Thyroid gland (tissue), 4 donors: ENCODE results near the gene SEMA3D. TPM values are rescaled to one million over a fixed set of nuclear protein-coding genes. Genes with fewer than 3 reads are reported as not detected.

Experiments
- DNase-seq, 2 donors: peaks; one replicate each; pipeline ENCODE4 v3.0.0-alpha.2; 2019
- H3K27ac ChIP-seq, 3 donors: fragments of 200-600 bp; sonication (generic); 1 replicate in 2 of 3; 2 replicates in 1 of 3; pipeline ENCODE4 v1.5.1; 2016 to 2019; ENCODE audit warnings: mild to moderate bottlenecking in 1 of 3, moderate library complexity in 1 of 3
- H3K27me3 ChIP-seq: fragments of 200-600 bp; sonication (generic); one replicate; pipeline ENCODE4 v1.5.1; 2019
- H3K36me3 ChIP-seq, 2 donors: fragments of 200-600 bp; sonication (generic); one replicate each; pipeline ENCODE4 v1.5.1; 2016 to 2019
- H3K4me1 ChIP-seq, 2 donors: fragments of 200-600 bp; sonication (generic); one replicate each; pipeline ENCODE4 v1.5.1; 2017 to 2019
- H3K4me3 ChIP-seq, 3 donors: fragments of 200-600 bp; sonication (generic); replicated peaks in 1 of 3; 1 replicate in 2 of 3; 2 replicates in 1 of 3; pipeline ENCODE4 v1.5.1; 2016; ENCODE audit warnings: mild to moderate bottlenecking in 1 of 3
- H3K9me3 ChIP-seq: fragments of 200-600 bp; sonication (generic); one replicate; pipeline ENCODE4 v1.5.1; 2017
- POLR2A ChIP-seq, 2 donors: fragments of 450-650 bp; IDR thresholded peaks; one replicate each; pipeline ENCODE4 v1.6.1; 2017; ENCODE audit warnings: antibody characterized with exemption in 2 of 2, mild to moderate bottlenecking in 2 of 2, moderate library complexity in 1 of 2
- WGBS, 2 donors: methylation state at CpG; one replicate each; pipeline ENCODE4 v1.1.5; 2017; 5-methylcytosine and 5-hydroxymethylcytosine counted together
- intact Hi-C: fragments of 100-400 bp; cut with DNase I; formaldehyde crosslinking; loops from one replicate; pipeline ENCODE4 v1.15.1; 2023
- total RNA-seq, 4 donors: library from RNA; depleted of rRNA; stranded (reverse); fragments of >200 nt; gene quantifications; one replicate each; pipeline ENCODE4 v1.2.3, GENCODE V29; 2016
- TF ChIP-seq, protein P1 (sequence below), 6 experiments: fragments of 200-600 bp in 3 of 6; fragments of 450-650 bp in 3 of 6; sonication (generic) in 3 of 6; IDR thresholded peaks; one replicate each; pipeline ENCODE4 v1.5.1; 2016 to 2019; ENCODE audit warnings: antibody characterized with exemption in 6 of 6, mild to moderate bottlenecking in 2 of 6, inconsistent platforms in 1 of 6, moderate library complexity in 1 of 6

The SEMA3D gene
- 100 to 1,000 TPM in 2 of 4 donors, 10 to 100 TPM in 2; 65.8 to 131 (median 91.8) TPM for total RNA-seq

- intact Hi-C loops: loop anchor here (10.0 kb wide), 1 partner anchor 368 kb away; no protein-coding TSS in a partner anchor
- Histone ChIP-seq H3K36me3 (no peaks in the 10 kb centered on the region), H3K27ac (peak within 1 kb of the TSS; percentile 76 to 92 (median 77)), H3K9me3 (no peaks in the 10 kb centered on the region), H3K4me1 (peaks cover 7 to 12% of the 10 kb centered on the region in 2 donors), H3K27me3 (no peaks in the 10 kb centered on the region), H3K4me3 (peak within 1 kb of the TSS; percentile 32 to 86 (median 58))
- WGBS, 2 donors: 1% methylated on average over 20 to 40 of the region's 45 CpGs
- peak; percentile 85 to 89 for DNase-seq
- TF ChIP-seq, protein P1, sequence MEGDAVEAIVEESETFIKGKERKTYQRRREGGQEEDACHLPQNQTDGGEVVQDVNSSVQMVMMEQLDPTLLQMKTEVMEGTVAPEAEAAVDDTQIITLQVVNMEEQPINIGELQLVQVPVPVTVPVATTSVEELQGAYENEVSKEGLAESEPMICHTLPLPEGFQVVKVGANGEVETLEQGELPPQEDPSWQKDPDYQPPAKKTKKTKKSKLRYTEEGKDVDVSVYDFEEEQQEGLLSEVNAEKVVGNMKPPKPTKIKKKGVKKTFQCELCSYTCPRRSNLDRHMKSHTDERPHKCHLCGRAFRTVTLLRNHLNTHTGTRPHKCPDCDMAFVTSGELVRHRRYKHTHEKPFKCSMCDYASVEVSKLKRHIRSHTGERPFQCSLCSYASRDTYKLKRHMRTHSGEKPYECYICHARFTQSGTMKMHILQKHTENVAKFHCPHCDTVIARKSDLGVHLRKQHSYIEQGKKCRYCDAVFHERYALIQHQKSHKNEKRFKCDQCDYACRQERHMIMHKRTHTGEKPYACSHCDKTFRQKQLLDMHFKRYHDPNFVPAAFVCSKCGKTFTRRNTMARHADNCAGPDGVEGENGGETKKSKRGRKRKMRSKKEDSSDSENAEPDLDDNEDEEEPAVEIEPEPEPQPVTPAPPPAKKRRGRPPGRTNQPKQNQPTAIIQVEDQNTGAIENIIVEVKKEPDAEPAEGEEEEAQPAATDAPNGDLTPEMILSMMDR (IDR thresholded peaks at IDR 0.05): peak; percentile 50 to 92 (median 82)
- peak in 1 of 2 donors; percentile 67 for TF ChIP-seq POLR2A (IDR thresholded peaks at IDR 0.05)
Observed at GRCh38 chr7:85186521-85187241, at the start of gene SEMA3D. Gene SEMA3D (minus strand): TSS chr7:85187056. CDS start chr7:85121891, 65,165 bp downstream.

GRCh38 chr7:85234730-85235129 lies 47.9 kb upstream of the SEMA3D start:
- H3K9me3 ChIP-seq: no peaks in the 10 kb centered on the region

GRCh38 chr7:85232068-85232467 lies 45.2 kb upstream of the SEMA3D start:
- Histone ChIP-seq H3K4me3 (no peak overlapping the region), H3K36me3 (no peaks in the 10 kb centered on the region), H3K9me3 (no peaks in the 10 kb centered on the region), H3K27me3 (no peaks in the 10 kb centered on the region), H3K27ac (no peak overlapping the region), H3K4me1 (no peaks in the 10 kb centered on the region)
- WGBS, 2 donors: 87 to 90% methylated on average over 2 of the region's 2 CpGs
- intact Hi-C loops: no loop called here
- DNase-seq: no peak
- TF ChIP-seq POLR2A (IDR thresholded peaks at IDR 0.05): no peak
- TF ChIP-seq, protein P1 (IDR thresholded peaks at IDR 0.05): no peak

More at GRCh38 chr7:85234730-85235129, 47.9 kb upstream of the SEMA3D start:
- intact Hi-C loops: no loop called here
- Histone ChIP-seq H3K27me3 (no peaks in the 10 kb centered on the region), H3K4me1 (no peaks in the 10 kb centered on the region), H3K36me3 (no peaks in the 10 kb centered on the region), H3K4me3 (no peak overlapping the region), H3K27ac (no peak overlapping the region)
- DNase-seq: peak in 1 of 2 donors; percentile 2
- 72 to 78% methylated on average over 3 of the region's 3 CpGs for WGBS, 2 donors
- TF ChIP-seq POLR2A (IDR thresholded peaks at IDR 0.05): no peak
- TF ChIP-seq, protein P1 (IDR thresholded peaks at IDR 0.05): no peak

GRCh38 chr7:85230623-85231022 lies 43.8 kb upstream of the SEMA3D start:
- H3K27ac ChIP-seq: no peak overlapping the region
- TF ChIP-seq POLR2A (IDR thresholded peaks at IDR 0.05): no peak
- TF ChIP-seq, protein P1 (IDR thresholded peaks at IDR 0.05): no peak
- 84 to 92% methylated on average over 3 of the region's 3 CpGs for whole genome bisulfite sequencing, 2 donors
- no peak for DNase-seq
- H3K36me3 ChIP-seq: no peaks in the 10 kb centered on the region
- no peak overlapping the region for H3K4me3 ChIP-seq
- no peaks in the 10 kb centered on the region for H3K9me3 ChIP-seq
- no peaks in the 10 kb centered on the region for H3K4me1 ChIP-seq
- intact Hi-C loops: no loop called here
- H3K27me3 ChIP-seq: no peaks in the 10 kb centered on the region

DNA sequence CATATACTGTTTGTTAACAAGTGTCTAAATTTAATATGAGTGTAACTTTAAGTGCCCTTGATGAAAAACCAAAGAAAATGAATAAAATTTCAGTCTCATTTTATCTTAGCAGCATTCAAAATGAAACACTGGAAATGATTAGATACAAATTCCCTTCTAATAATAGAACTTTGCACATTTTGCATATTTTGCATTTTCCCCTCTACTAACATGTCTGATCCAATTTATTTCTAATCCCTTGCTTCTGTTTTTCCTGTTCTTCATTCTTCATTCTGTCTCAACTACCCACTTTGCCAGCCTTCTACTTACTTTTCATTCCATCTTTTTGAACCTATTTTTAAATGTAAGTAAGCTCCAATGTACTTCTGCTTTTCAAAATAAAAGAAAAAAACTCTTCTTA lies 42.7 kb upstream of the SEMA3D start:
- Histone ChIP-seq H3K4me3 (no peak overlapping the region), H3K36me3 (no peaks in the 10 kb centered on the region), H3K27me3 (no peaks in the 10 kb centered on the region), H3K27ac (no peak overlapping the region), H3K4me1 (no peaks in the 10 kb centered on the region), H3K9me3 (no peaks in the 10 kb centered on the region)
- no peak for DNase-seq
- TF ChIP-seq, protein P1 (IDR thresholded peaks at IDR 0.05): no peak
- no peak for TF ChIP-seq POLR2A (IDR thresholded peaks at IDR 0.05)
- intact Hi-C loops: no loop called here
